Measurements from ENCODE around the gene CD99.

DNA sequence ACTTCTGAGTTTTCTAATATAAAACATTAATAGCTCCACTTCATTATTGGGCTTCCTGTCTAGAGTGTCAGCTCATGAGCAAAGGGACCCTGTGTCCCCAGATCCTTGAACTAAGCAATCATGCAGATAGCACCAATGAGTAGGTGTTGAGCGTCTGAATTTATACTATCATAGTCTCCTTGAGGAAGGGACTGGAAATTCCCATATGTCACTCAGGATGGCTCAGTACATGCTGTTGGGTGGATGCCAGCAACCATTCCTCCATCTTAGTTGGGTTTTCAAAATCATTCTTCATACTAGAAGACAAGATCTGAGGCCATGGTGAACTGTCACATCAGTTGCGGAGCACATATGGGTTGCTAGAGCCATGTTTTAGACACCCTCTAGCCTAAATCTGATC, 27.7 kb downstream of the CD99 start:
- TF ChIP-seq, protein P1, sequence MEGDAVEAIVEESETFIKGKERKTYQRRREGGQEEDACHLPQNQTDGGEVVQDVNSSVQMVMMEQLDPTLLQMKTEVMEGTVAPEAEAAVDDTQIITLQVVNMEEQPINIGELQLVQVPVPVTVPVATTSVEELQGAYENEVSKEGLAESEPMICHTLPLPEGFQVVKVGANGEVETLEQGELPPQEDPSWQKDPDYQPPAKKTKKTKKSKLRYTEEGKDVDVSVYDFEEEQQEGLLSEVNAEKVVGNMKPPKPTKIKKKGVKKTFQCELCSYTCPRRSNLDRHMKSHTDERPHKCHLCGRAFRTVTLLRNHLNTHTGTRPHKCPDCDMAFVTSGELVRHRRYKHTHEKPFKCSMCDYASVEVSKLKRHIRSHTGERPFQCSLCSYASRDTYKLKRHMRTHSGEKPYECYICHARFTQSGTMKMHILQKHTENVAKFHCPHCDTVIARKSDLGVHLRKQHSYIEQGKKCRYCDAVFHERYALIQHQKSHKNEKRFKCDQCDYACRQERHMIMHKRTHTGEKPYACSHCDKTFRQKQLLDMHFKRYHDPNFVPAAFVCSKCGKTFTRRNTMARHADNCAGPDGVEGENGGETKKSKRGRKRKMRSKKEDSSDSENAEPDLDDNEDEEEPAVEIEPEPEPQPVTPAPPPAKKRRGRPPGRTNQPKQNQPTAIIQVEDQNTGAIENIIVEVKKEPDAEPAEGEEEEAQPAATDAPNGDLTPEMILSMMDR (IDR thresholded peaks at IDR 0.05): no peak
- TF ChIP-seq POLR2A (IDR thresholded peaks at IDR 0.05) (no peak), EP300 (IDR thresholded peaks at IDR 0.05) (no peak)
